ENCODE results near the gene ASB3.

GRCh38 chr2:53629501-53629900, 157.3 kb downstream of the ASB3 start:
- no peak for TF ChIP-seq SREBF2 (IDR thresholded peaks at IDR 0.05)
- TF ChIP-seq CTCF (IDR thresholded peaks at IDR 0.05): no peak
- TF ChIP-seq REST (IDR thresholded peaks at IDR 0.05): no peak
- TF ChIP-seq NR3C1 (IDR thresholded peaks at IDR 0.05): no peak
- no peak for TF ChIP-seq MYC (IDR thresholded peaks at IDR 0.05; ENCODE audit: borderline replicate concordance, low read length)
- no peak for TF ChIP-seq CHD4 (IDR thresholded peaks at IDR 0.05; ENCODE audit: borderline replicate concordance)
- TF ChIP-seq EP300 (IDR thresholded peaks at IDR 0.05): no peak
- no peak for TF ChIP-seq SMC3 (IDR thresholded peaks at IDR 0.05)
